WTC11 (cell line): ENCODE results near the gene DDI2. TPM values are rescaled to one million over a fixed set of nuclear protein-coding genes. Genes with fewer than 3 reads are reported as not detected.
A peak's percentile ranks its signal among the peaks of the same experiment; 100 is the strongest.

Experiments used
- ATAC-seq: fragments of 200-7000 bp; cut with Tn5 transposase; 2 replicates; pipeline ENCODE4 v1.10.0; 2021; ENCODE audit warnings: mild to moderate bottlenecking, moderate library complexity
- CTCF ChIA-PET: fragments of 300-600 bp; sonication (Branson Sonifier 250); formaldehyde crosslinking; loops from one replicate; lab custom pipeline; 2021; ENCODE audit warnings: antibody characterized with exemption; lab: Charles Lee
- POLR2A ChIA-PET: fragments of 350-600 bp; sonication (Branson Sonifier 250); formaldehyde crosslinking; loops from one replicate; lab custom pipeline; 2021; ENCODE audit warnings: antibody characterized with exemption; lab: Charles Lee
- DNase-seq: peaks from one replicate; pipeline ENCODE4 v3.0.0; 2021; ENCODE audit warnings: low spot score
- H3K27ac Mint-ChIP-seq: 2 replicates; pipeline ENCODE4 v1.8.0; 2021; ENCODE audit warnings: mixed read lengths
- H3K27me3 Mint-ChIP-seq: 2 replicates; pipeline ENCODE4 v1.8.0; 2021; ENCODE audit warnings: low read depth, mild to moderate bottlenecking, moderate library complexity, mixed read lengths
- H3K36me3 Mint-ChIP-seq: 2 replicates; pipeline ENCODE4 v1.8.0; 2021; ENCODE audit warnings: mixed read lengths
- H3K4me1 Mint-ChIP-seq: 2 replicates; pipeline ENCODE4 v1.8.0; 2022; ENCODE audit warnings: mixed read lengths
- H3K4me3 Mint-ChIP-seq: 2 replicates; pipeline ENCODE4 v1.8.0; 2021; ENCODE audit warnings: mild to moderate bottlenecking, moderate library complexity, mixed read lengths
- H3K9me3 Mint-ChIP-seq: 2 replicates; pipeline ENCODE4 v1.8.0; 2021; ENCODE audit warnings: mixed read lengths
- AR ChIP-seq: fragments of 250-450 bp; sonication (Bioruptor Pico); IDR thresholded peaks from 2 replicates; pipeline ENCODE4 v1.9.0; 2021; ENCODE audit warnings: mild to moderate bottlenecking
- E2F4 ChIP-seq: sonication (generic); formaldehyde crosslinking; IDR thresholded peaks from 2 replicates; pipeline ENCODE4 v1.8.1; 2022; ENCODE audit warnings: low read depth, mild to moderate bottlenecking, moderate library complexity, missing genetic modification reagents, borderline replicate concordance
- ESRRA ChIP-seq: sonication (generic); formaldehyde crosslinking; IDR thresholded peaks from 2 replicates; pipeline ENCODE4 v1.8.1; 2022; ENCODE audit warnings: mild to moderate bottlenecking, missing genetic modification reagents, borderline replicate concordance
- ETV6 ChIP-seq: sonication (generic); formaldehyde crosslinking; IDR thresholded peaks from 2 replicates; pipeline ENCODE4 v1.8.1; 2022; ENCODE audit warnings: mild to moderate bottlenecking, missing genetic modification reagents
- FOXP1 ChIP-seq: sonication (generic); formaldehyde crosslinking; IDR thresholded peaks from 2 replicates; pipeline ENCODE4 v1.8.0; 2022; ENCODE audit warnings: missing genetic modification reagents, mild to moderate bottlenecking, moderate library complexity, borderline replicate concordance
- IRF2 ChIP-seq: sonication (generic); formaldehyde crosslinking; IDR thresholded peaks from 2 replicates; pipeline ENCODE4 v1.8.0; 2022; ENCODE audit warnings: low read depth, missing genetic modification reagents, borderline replicate concordance
- MXD4 ChIP-seq: fragments of 250-450 bp; sonication (Bioruptor Pico); IDR thresholded peaks from 2 replicates; pipeline ENCODE4 v1.8.0; 2021; ENCODE audit warnings: mild to moderate bottlenecking, moderate library complexity, borderline replicate concordance
- NR2C2 ChIP-seq: sonication (generic); formaldehyde crosslinking; IDR thresholded peaks from 2 replicates; pipeline ENCODE4 v1.8.0; 2022; ENCODE audit warnings: mild to moderate bottlenecking, missing genetic modification reagents
- ZBTB43 ChIP-seq: sonication (generic); formaldehyde crosslinking; IDR thresholded peaks from 2 replicates; pipeline ENCODE4 v1.8.1; 2023; ENCODE audit warnings: mild to moderate bottlenecking, missing genetic modification reagents
- ZNF512 ChIP-seq: sonication (generic); formaldehyde crosslinking; IDR thresholded peaks from 2 replicates; pipeline ENCODE4 v1.8.1; 2022; ENCODE audit warnings: missing genetic modification reagents, borderline replicate concordance
- total RNA-seq: library from RNA; stranded (reverse); gene quantifications from 3 replicates; pipeline ENCODE4 v1.2.3, GENCODE V29; 2021

DDI2 gene
- total RNA-seq, 1 experiment from 2014 or later = 34.2 TPM

GRCh38 chr1:15678578-15678977 lies 61.3 kb downstream of the DDI2 start:
- H3K4me1 Mint-ChIP-seq = peaks cover 11% of the 10 kb centered on the region
- H3K27me3 Mint-ChIP-seq = peaks cover 4% of the 10 kb centered on the region; the same call in 1 of the 2 replicates
- no peak overlapping the region for H3K4me3 Mint-ChIP-seq
- ChIA-PET CTCF (no interaction called here), POLR2A (no interaction called here)
- ATAC-seq (peak; percentile 53), DNase-seq (no peak)
- H3K9me3 Mint-ChIP-seq = peaks cover 13% of the 10 kb centered on the region
- H3K27ac Mint-ChIP-seq = no peak overlapping the region
- H3K36me3 Mint-ChIP-seq = peaks cover 11% of the 10 kb centered on the region
- TF ChIP-seq FOXP1 (CRISPR knock-in tag) = no peak

- no peak overlapping the region for H3K4me3 Mint-ChIP-seq
- TF ChIP-seq E2F4 (CRISPR knock-in tag) = no peak
- no peak for TF ChIP-seq ZNF512 (CRISPR knock-in tag)
- no peak for TF ChIP-seq ESRRA (CRISPR knock-in tag)
- CTCF ChIA-PET = interaction anchor here (0.7 kb wide), 1 partner anchor 62 kb away, joined by 5 read pairs; no protein-coding TSS in a partner anchor
- H3K9me3 Mint-ChIP-seq = peaks cover 13% of the 10 kb centered on the region
- POLR2A ChIA-PET = no interaction called here
- DNase-seq (no peak), ATAC-seq (no peak)
- peaks cover 4% of the 10 kb centered on the region; the same call in 1 of the 2 replicates for H3K27me3 Mint-ChIP-seq
- H3K36me3 Mint-ChIP-seq = peaks cover 11% of the 10 kb centered on the region
- H3K27ac Mint-ChIP-seq = no peak overlapping the region; the same call in 1 of the 2 replicates
- peaks cover 13% of the 10 kb centered on the region for H3K4me1 Mint-ChIP-seq
Measured at GRCh38 chr1:15680131-15680530, 62.9 kb downstream of the DDI2 start.

- no peak overlapping the region for H3K4me3 Mint-ChIP-seq
- TF ChIP-seq AR (CRISPR knock-in tag) (no peak), MXD4 (CRISPR knock-in tag) (no peak), ZBTB43 (CRISPR knock-in tag) (no peak), IRF2 (no peak), E2F4 (CRISPR knock-in tag) (no peak), NR2C2 (CRISPR knock-in tag) (no peak), ETV6 (CRISPR knock-in tag) (no peak)
- 0 out of 2 replicates have a peak overlapping the region, but pooled peaks have one; percentile 30 for H3K27ac Mint-ChIP-seq
- H3K27me3 Mint-ChIP-seq = peaks cover 4% of the 10 kb centered on the region; the same call in 1 of the 2 replicates
- no peak for ATAC-seq
- ChIA-PET POLR2A (no interaction called here), CTCF (interaction anchor here (0.9 kb wide), 1 partner anchor 56 kb away, joined by 3 read pairs; no protein-coding TSS in a partner anchor)
- peaks cover 19% of the 10 kb centered on the region for H3K4me1 Mint-ChIP-seq
- H3K36me3 Mint-ChIP-seq = peaks cover 11% of the 10 kb centered on the region
- H3K9me3 Mint-ChIP-seq = peaks cover 13% of the 10 kb centered on the region
- no peak for DNase-seq
Measured at GRCh38 chr1:15680561-15681348, 63.5 kb downstream of the DDI2 start.
